HG02763 (cell line): ENCODE measurements around the gene FAM199X.
"Not testable (repeated sequence)": the region's sequence is repeated elsewhere in the genome, so short reads cannot be mapped to it uniquely, and the experiment has no call there.

Experiments
- ATAC-seq: cut with Tn5 transposase; IDR thresholded peaks from one replicate; pipeline ENCODE4 v1.9.1; 2021; ENCODE audit warnings: mild to moderate bottlenecking, moderate library complexity; ENCODE audit not compliant: unreplicated experiment

FAM199X gene

DNA sequence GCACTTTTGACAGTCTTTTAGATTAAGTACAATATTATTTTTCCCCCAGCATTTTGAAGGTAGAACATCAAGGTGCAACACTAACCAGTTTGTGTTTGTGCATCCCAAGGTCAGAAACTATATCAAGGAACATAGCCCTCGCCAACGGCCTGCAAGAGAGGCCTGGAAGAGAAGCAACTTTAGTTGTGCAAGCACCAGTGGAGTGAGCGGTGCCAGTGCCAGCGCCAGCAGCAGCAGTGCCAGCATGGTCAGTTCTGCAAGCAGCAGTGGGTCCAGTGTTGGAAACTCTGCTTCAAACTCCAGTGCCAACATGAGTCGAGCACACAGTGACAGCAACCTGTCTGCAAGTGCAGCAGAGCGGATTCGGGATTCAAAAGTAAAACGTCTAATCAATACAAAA lies 21.7 kb downstream of the FAM199X start:
- no peak for ATAC-seq

DNA sequence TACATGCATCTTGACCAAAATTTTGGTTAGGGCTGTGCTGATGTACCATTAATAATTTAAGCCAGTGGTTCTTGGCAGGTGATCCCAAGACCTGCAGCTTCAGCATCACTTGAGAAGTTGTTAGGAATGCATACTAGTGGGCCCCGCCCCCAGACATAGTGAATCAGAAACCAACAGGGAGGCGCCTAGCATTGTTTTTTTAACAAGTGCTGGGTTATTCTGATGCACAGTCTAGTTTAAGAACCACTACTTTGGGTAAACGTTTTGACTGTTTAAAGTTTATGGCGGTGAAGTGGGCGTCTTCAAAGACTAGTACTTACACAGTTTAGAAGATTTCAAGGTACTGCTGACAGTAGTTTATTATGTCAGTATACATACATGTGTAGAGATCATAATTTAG lies 23.6 kb downstream of the FAM199X start:
- ATAC-seq = no peak

DNA sequence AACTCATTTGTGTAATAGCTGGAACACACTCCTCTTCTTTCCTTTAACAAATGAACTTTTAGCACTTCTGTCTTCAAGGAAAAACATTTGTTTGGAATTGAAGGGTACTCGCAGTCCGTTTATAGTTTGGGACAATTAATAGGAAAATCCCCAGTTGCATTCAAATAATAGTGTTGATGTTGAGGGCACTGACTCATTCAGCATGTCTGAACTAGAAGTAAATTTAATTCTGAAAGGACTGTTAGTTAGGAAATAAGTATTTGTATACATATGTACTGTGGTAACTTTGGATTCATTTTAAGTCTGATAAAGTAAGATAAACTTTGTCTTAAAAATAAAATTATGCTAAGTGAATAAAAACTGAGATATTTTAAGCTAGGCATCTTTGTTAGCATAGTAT lies 27.2 kb downstream of the FAM199X start:
- ATAC-seq = no peak

DNA sequence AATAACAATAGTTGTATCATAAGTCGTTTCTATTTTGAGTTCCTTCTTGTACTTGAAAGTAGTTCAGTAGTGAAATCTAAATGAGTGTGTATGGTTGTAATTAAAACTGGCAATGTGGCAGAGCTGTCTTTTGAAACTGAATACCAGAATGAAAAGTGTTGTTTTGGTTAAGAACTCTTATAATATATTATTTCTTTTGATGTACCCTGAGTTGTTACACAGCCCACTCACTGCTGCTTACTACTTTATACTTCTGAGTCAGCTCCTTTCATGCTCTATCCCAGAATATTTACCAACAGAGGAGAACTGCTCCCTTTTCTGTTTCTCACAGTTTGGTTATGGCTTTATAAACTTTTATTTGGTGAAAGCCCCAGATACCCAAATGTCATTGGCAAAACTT lies 28.8 kb downstream of the FAM199X start:
- ATAC-seq = no peak

DNA sequence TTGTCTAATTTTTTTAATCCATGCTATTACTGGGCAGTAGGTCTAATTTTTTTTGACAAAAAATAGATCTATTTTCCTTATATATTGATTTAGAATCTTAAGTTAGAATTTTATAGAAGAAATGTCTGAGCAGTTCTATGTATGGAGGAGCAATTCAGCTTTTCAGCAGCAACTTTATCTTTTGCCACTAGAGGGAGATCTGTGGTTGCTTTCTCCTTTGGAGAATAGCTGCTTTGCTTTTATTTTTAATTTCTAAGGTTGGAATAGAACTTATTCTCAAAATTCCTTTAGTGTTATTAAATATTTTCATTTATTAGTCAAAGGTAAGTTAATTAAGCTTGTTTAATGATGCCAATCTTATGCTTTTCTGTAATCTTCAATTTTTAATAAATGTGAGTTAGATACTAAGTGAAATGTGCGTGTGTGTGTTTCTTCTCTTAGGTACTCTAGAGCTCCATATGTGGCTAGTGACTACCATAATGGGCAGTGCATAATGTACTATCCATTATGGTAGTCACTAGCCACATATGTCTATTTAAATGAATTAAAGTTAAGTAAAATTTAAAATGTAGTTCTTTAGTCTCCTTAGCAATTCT lies 29.3 kb downstream of the FAM199X start:
- peak; percentile 56 for ATAC-seq

DNA sequence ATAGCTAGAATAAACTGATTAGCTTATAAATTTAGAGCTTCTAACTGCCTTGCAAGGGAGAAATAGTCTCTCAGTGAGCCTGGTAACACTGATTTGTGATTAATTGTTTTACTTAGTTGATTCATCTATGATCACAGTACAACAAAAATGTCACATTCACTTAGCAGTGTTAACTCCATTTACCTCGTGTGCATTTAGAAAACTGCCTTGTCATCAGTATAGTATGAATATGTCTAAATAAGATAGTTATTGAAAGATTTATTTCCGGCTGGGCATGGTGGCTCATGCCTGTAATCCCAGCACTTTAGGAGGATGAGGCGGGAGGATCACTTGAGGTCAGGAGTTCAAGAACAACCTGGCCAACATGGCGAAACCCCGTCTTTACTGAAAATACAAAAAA lies 39.3 kb downstream of the FAM199X start:
- no peak for ATAC-seq

DNA sequence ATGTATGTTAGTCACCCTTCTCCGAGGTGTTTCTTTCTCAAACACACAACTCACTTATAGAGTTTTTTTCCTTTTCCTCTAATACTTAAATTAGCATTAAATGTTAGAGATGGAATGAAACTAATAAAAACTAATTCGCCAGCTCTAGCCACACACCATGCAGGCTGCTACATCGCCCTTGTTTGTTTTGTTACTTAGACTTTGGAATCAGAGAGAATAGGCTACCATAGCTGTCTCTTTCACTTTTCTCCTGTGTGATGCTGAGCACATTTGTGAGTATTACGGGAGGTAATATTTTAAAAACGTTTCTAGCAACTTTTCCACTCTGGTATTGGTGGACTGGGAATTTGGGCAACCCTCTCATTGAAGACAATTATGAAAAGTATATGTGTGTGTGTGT lies 44.9 kb downstream of the FAM199X start:
- ATAC-seq = no peak

DNA sequence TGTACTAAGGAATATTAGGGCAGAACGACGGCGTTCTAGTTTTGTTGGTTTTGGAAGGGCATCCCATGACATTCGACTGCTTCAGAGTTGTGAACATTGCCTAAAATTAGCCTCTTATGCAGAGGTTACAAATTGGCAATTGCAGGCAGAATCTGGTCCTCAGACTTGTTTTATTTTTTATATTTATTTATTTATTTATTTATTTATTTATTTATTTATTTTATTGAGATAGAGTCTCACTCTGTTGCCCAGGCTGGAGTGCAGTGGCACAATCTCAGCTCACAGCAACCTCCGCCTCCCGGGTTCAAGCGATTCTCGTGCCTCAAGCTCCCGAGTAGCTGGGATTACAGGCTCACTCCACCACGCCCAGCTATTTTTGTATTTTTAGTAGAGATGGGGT lies 63.8 kb downstream of the FAM199X start:
- not testable (repeated sequence) for ATAC-seq
